ENCODE measurements around the gene PLEKHA5. TPM values are rescaled to one million over a fixed set of nuclear protein-coding genes. Genes with fewer than 3 reads are reported as not detected.
"Not testable (repeated sequence)": the region's sequence is repeated elsewhere in the genome, so short reads cannot be mapped to it uniquely, and the experiment has no call there.

Gene PLEKHA5
- total RNA-seq, 8 experiments from 2014 or later: 17.6 to 72.2 (median 27.1) TPM

GRCh38 chr12:19307451-19307850 is 177.9 kb downstream of the PLEKHA5 start:
- no peak overlapping the region for H3K27ac ChIP-seq
- H3K4me3 ChIP-seq: no peak overlapping the region
- in situ Hi-C loops (cut with MboI; ENCODE audit: low pct_unique_long_range_greater_than_20kb in 2 of 9, low sequenced_read_pairs in 9 of 9, unreplicated experiment in 9 of 9): no loop called here
- no peaks in the 10 kb centered on the region for H3K4me1 ChIP-seq (replicated peaks in 1 of 2)
- ATAC-seq (replicated peaks in 6 of 8): no peak
- 80 to 100% (median 88%) methylated on average over 2 to 6 of the region's 6 CpGs for WGBS, 10 experiments

GRCh38 chr12:19311165-19311564 is 181.6 kb downstream of the PLEKHA5 start:
- Histone ChIP-seq H3K4me1 (replicated peaks in 1 of 2) (no peaks in the 10 kb centered on the region), H3K27ac (no peak overlapping the region), H3K4me3 (no peak overlapping the region)
- 82 to 100% (median 100%) methylated on average over 1 to 3 of the region's 3 CpGs for WGBS, 10 experiments
- no peak for ATAC-seq (replicated peaks in 6 of 8)
- in situ Hi-C loops (cut with MboI; ENCODE audit: low pct_unique_long_range_greater_than_20kb in 2 of 9, low sequenced_read_pairs in 9 of 9, unreplicated experiment in 9 of 9): no loop called here

GRCh38 chr12:19312637-19313036 is 183.1 kb downstream of the PLEKHA5 start:
- Histone ChIP-seq H3K4me3 (no peak overlapping the region), H3K27ac (no peak overlapping the region), H3K4me1 (replicated peaks in 1 of 2) (no peaks in the 10 kb centered on the region)
- ATAC-seq (replicated peaks in 6 of 8): no peak
- in situ Hi-C loops (cut with MboI; ENCODE audit: low pct_unique_long_range_greater_than_20kb in 2 of 9, low sequenced_read_pairs in 9 of 9, unreplicated experiment in 9 of 9): no loop called here
- WGBS, 10 experiments: 75 to 100% (median 93%) methylated on average over 1 to 2 of the region's 2 CpGs; no CpG with 5 or more reads in 3 of the 10 experiments

GRCh38 chr12:19316425-19316824 is 186.9 kb downstream of the PLEKHA5 start:
- ATAC-seq (replicated peaks in 6 of 8): peak in 3 of 8 experiments; percentile 45 to 80 (median 67)
- Histone ChIP-seq H3K4me1 (replicated peaks in 1 of 2) (no peaks in the 10 kb centered on the region), H3K27ac (no peak overlapping the region), H3K4me3 (no peak overlapping the region)
- in situ Hi-C loops (cut with MboI; ENCODE audit: low pct_unique_long_range_greater_than_20kb in 2 of 9, low sequenced_read_pairs in 9 of 9, unreplicated experiment in 9 of 9): no loop called here
- 81 to 100% (median 94%) methylated on average over 1 to 2 of the region's 2 CpGs; no CpG with 5 or more reads in 2 of the 10 experiments for WGBS, 10 experiments

GRCh38 chr12:19322376-19322775 is 192.8 kb downstream of the PLEKHA5 start:
- Histone ChIP-seq H3K27ac (no peak overlapping the region), H3K4me3 (no peak overlapping the region), H3K4me1 (replicated peaks in 1 of 2) (no peaks in the 10 kb centered on the region)
- in situ Hi-C loops (cut with MboI; ENCODE audit: low pct_unique_long_range_greater_than_20kb in 2 of 9, low sequenced_read_pairs in 9 of 9, unreplicated experiment in 9 of 9): no loop called here
- WGBS, 10 experiments: 96 to 100% (median 100%) methylated on average over 1 to 5 of the region's 5 CpGs; no CpG with 5 or more reads in 1 of the 10 experiments
- ATAC-seq (replicated peaks in 6 of 8): no peak

GRCh38 chr12:19323805-19324204 is 194.3 kb downstream of the PLEKHA5 start:
- no peaks in the 10 kb centered on the region for H3K4me1 ChIP-seq (replicated peaks in 1 of 2)
- ATAC-seq (replicated peaks in 6 of 8): no peak
- H3K27ac ChIP-seq: no peak overlapping the region
- WGBS, 10 experiments: 25 to 100% (median 45%) methylated on average over 1 to 2 of the region's 2 CpGs; no CpG with 5 or more reads in 4 of the 10 experiments
- H3K4me3 ChIP-seq: no peak overlapping the region
- in situ Hi-C loops (cut with MboI; ENCODE audit: low pct_unique_long_range_greater_than_20kb in 2 of 9, low sequenced_read_pairs in 9 of 9, unreplicated experiment in 9 of 9): no loop called here

- H3K4me3 ChIP-seq: no peak overlapping the region
- peak in 3 of 8 experiments; percentile 17 to 98 (median 30) for ATAC-seq (replicated peaks in 6 of 8)
- no peaks in the 10 kb centered on the region for H3K4me1 ChIP-seq (replicated peaks in 1 of 2)
- H3K27ac ChIP-seq: no peak overlapping the region
- in situ Hi-C loops (cut with MboI; ENCODE audit: low pct_unique_long_range_greater_than_20kb in 2 of 9, low sequenced_read_pairs in 9 of 9, unreplicated experiment in 9 of 9): no loop called here
Measured at GRCh38 chr12:19326102-19326501, 196.6 kb downstream of the PLEKHA5 start.

GRCh38 chr12:19332196-19332595 is 202.7 kb downstream of the PLEKHA5 start:
- Histone ChIP-seq H3K4me3 (no peak overlapping the region), H3K4me1 (replicated peaks in 1 of 2) (no peaks in the 10 kb centered on the region), H3K27ac (no peak overlapping the region)
- in situ Hi-C loops (cut with MboI; ENCODE audit: low pct_unique_long_range_greater_than_20kb in 2 of 9, low sequenced_read_pairs in 9 of 9, unreplicated experiment in 9 of 9): no loop called here
- no peak for ATAC-seq (replicated peaks in 6 of 8)

GRCh38 chr12:19338405-19338804 is 208.9 kb downstream of the PLEKHA5 start:
- ATAC-seq (replicated peaks in 6 of 8): peak in 1 of 8 experiments; percentile 21
- H3K4me1 ChIP-seq (replicated peaks in 1 of 2): no peaks in the 10 kb centered on the region
- in situ Hi-C loops (cut with MboI; ENCODE audit: low pct_unique_long_range_greater_than_20kb in 2 of 9, low sequenced_read_pairs in 9 of 9, unreplicated experiment in 9 of 9): no loop called here
- 100% methylated on average over 1 to 3 of the region's 5 CpGs; no CpG with 5 or more reads in 2 of the 10 experiments for WGBS, 10 experiments
- no peak overlapping the region for H3K4me3 ChIP-seq
- H3K27ac ChIP-seq: no peak overlapping the region

- H3K4me1 ChIP-seq (replicated peaks in 1 of 2); H3K27ac ChIP-seq; H3K4me3 ChIP-seq; in situ Hi-C loops (cut with MboI; ENCODE audit: low pct_unique_long_range_greater_than_20kb in 2 of 9, low sequenced_read_pairs in 9 of 9, unreplicated experiment in 9 of 9); ATAC-seq (replicated peaks in 6 of 8): not testable (repeated sequence)
- WGBS, 10 experiments: 48 to 100% (median 89%) methylated on average over 1 to 4 of the region's 4 CpGs
Measured at GRCh38 chr12:19350850-19351249, 221.3 kb downstream of the PLEKHA5 start.

- in situ Hi-C loops (cut with MboI; ENCODE audit: low pct_unique_long_range_greater_than_20kb in 2 of 9, low sequenced_read_pairs in 9 of 9, unreplicated experiment in 9 of 9): no loop called here
- Histone ChIP-seq H3K4me3 (no peak overlapping the region), H3K4me1 (replicated peaks in 1 of 2) (no peaks in the 10 kb centered on the region), H3K27ac (no peak overlapping the region)
- ATAC-seq (replicated peaks in 6 of 8): no peak
- 67 to 100% (median 94%) methylated on average over 1 to 2 of the region's 2 CpGs for WGBS, 10 experiments
Measured at GRCh38 chr12:19351346-19351745, 221.8 kb downstream of the PLEKHA5 start.

- Histone ChIP-seq H3K4me3 (no peak overlapping the region), H3K4me1 (replicated peaks in 1 of 2) (no peaks in the 10 kb centered on the region), H3K27ac (no peak overlapping the region)
- peak in 3 of 8 experiments; percentile 29 to 86 (median 70) for ATAC-seq (replicated peaks in 6 of 8)
- WGBS, 10 experiments: 51 to 96% (median 88%) methylated on average over 2 to 6 of the region's 6 CpGs
- in situ Hi-C loops (cut with MboI; ENCODE audit: low pct_unique_long_range_greater_than_20kb in 2 of 9, low sequenced_read_pairs in 9 of 9, unreplicated experiment in 9 of 9): no loop called here
Measured at GRCh38 chr12:19369691-19370148, 240.2 kb downstream of the PLEKHA5 start.

GRCh38 chr12:19373586-19373985 is 244.1 kb downstream of the PLEKHA5 start:
- Histone ChIP-seq H3K4me3 (no peak overlapping the region), H3K4me1 (replicated peaks in 1 of 2) (no peaks in the 10 kb centered on the region), H3K27ac (no peak overlapping the region)
- in situ Hi-C loops (cut with MboI; ENCODE audit: low pct_unique_long_range_greater_than_20kb in 2 of 9, low sequenced_read_pairs in 9 of 9, unreplicated experiment in 9 of 9): no loop called here
- no peak for ATAC-seq (replicated peaks in 6 of 8)
- WGBS, 10 experiments: 84 to 100% (median 100%) methylated on average over 2 to 4 of the region's 4 CpGs; no CpG with 5 or more reads in 1 of the 10 experiments

- Histone ChIP-seq H3K27ac (no peak overlapping the region), H3K4me1 (replicated peaks in 1 of 2) (no peaks in the 10 kb centered on the region), H3K4me3 (no peak overlapping the region)
- in situ Hi-C loops (cut with MboI; ENCODE audit: low pct_unique_long_range_greater_than_20kb in 2 of 9, low sequenced_read_pairs in 9 of 9, unreplicated experiment in 9 of 9): no loop called here
- ATAC-seq (replicated peaks in 6 of 8): no peak
- WGBS, 10 experiments: 71 to 97% (median 92%) methylated on average over 2 of the region's 2 CpGs; no CpG with 5 or more reads in 1 of the 10 experiments
Measured at GRCh38 chr12:19375888-19376287, 246.4 kb downstream of the PLEKHA5 start.
